Stomach (tissue), 9 donors: Measurements from ENCODE around the gene NXPH4. TPM values are rescaled to one million over a fixed set of nuclear protein-coding genes. Genes with fewer than 3 reads are reported as not detected.

Experiments used
- DNase-seq, 2 donors: peaks; one replicate each; pipeline versions ENCODE4 v3.0.0 to v3.0.0-alpha.2; 2013 to 2019
- H3K27ac ChIP-seq, 5 donors: fragments of 200-600 bp in 4 of 5; sonication (generic) in 4 of 5; one replicate each; pipeline ENCODE4 v1.5.1; 2013 to 2019; ENCODE audit warnings: mild to moderate bottlenecking in 1 of 5, moderate library complexity in 1 of 5
- H3K27me3 ChIP-seq, 3 donors: fragments of 200-600 bp; sonication (generic); one replicate each; pipeline ENCODE4 v1.5.1; 2017 to 2019; ENCODE audit warnings: mixed run types in 1 of 3
- H3K36me3 ChIP-seq, 4 donors: fragments of 200-600 bp; sonication (generic); 1 replicate in 3 of 4; 2 replicates in 1 of 4; pipeline ENCODE4 v1.5.1; 2016 to 2019
- H3K4me1 ChIP-seq, 4 donors: fragments of 200-600 bp; sonication (generic); one replicate each; pipeline ENCODE4 v1.5.1; 2016 to 2019
- H3K4me3 ChIP-seq, 4 donors: fragments of 200-600 bp; sonication (generic) in 3 of 4; one replicate each; pipeline ENCODE4 v1.5.1; 2016 to 2019; ENCODE audit warnings: mild to moderate bottlenecking in 1 of 4
- H3K9me3 ChIP-seq, 4 donors: fragments of 200-600 bp; sonication (generic); one replicate each; pipeline ENCODE4 v1.5.1; 2016 to 2019
- CTCF ChIP-seq, 7 experiments: fragments of 450-650 bp in 4 of 7; fragments of 200-600 bp in 3 of 7; sonication (generic) in 3 of 7; IDR thresholded peaks; one replicate each; pipeline ENCODE4 v1.5.1; 2016 to 2019; ENCODE audit warnings: antibody characterized with exemption in 7 of 7, control low read depth in 2 of 7, mild to moderate bottlenecking in 1 of 7
- EP300 ChIP-seq: sonication (generic); formaldehyde crosslinking; IDR thresholded peaks from one replicate; pipeline ENCODE4 v1.6.1; 2017; ENCODE audit warnings: antibody characterized with exemption
- POLR2A ChIP-seq, 4 donors: fragments of 450-650 bp; IDR thresholded peaks; one replicate each; pipeline ENCODE4 v1.6.1; 2016; ENCODE audit warnings: antibody characterized with exemption in 4 of 4, control low read depth in 2 of 4, mild to moderate bottlenecking in 1 of 4, moderate library complexity in 1 of 4
- POLR2AphosphoS5 ChIP-seq, 3 donors: sonication (generic); formaldehyde crosslinking; IDR thresholded peaks; one replicate each; pipeline ENCODE4 v1.6.1; 2016; ENCODE audit warnings: antibody characterized with exemption in 3 of 3
- whole genome bisulfite sequencing, 5 donors: extraction: QIAGEN DNeasy Blood & Tissue Kit in 3 of 5; methylation state at CpG; one replicate each; pipeline versions ENCODE4 v1.1.5 to v1.1.7; 2013 to 2018; 5-methylcytosine and 5-hydroxymethylcytosine counted together
- intact Hi-C: fragments of 100-400 bp; cut with DNase I; formaldehyde crosslinking; loops from one replicate; pipeline ENCODE4 v1.15.1; 2023; ENCODE audit warnings: low total_unique reads
- polyA plus RNA-seq, 3 donors: library from polyadenylated mRNA; stranded (reverse); fragments of 200-250 nt; gene quantifications; one replicate each; pipeline ENCODE4 v1.2.3, GENCODE V29; 2013
- total RNA-seq, 5 donors: library from RNA; depleted of rRNA; stranded (reverse); fragments of >200 nt; gene quantifications; one replicate each; pipeline versions ENCODE4 v1.1.0 to v1.2.3, GENCODE V29; 2014 to 2016
- donor health status: healthy with polysubstance abuse.
- donor health status: Bipolar disorder and iron deficiency.
- donor health status: healthy.

The NXPH4 gene
- total and polyA plus RNA-seq, 8 donors = 0.18 to 0.44 (median 0.30) TPM; not detected in 5

GRCh38 chr12:57225680-57226210 lies 9.2 kb downstream of the NXPH4 start:
- DNase-seq = no peak
- WGBS, 5 donors = 42 to 54% (median 45%) methylated on average over 17 to 18 of the region's 18 CpGs
- no peak for TF ChIP-seq POLR2A (IDR thresholded peaks at IDR 0.05)
- TF ChIP-seq CTCF (IDR thresholded peaks at IDR 0.05) = no peak
- TF ChIP-seq POLR2AphosphoS5 (IDR thresholded peaks at IDR 0.05) = no peak
- no peak for TF ChIP-seq EP300
- peaks cover 21 to 46% (median 40%) of the 10 kb centered on the region in 4 donors for H3K4me1 ChIP-seq
- H3K4me3 ChIP-seq = peak overlapping the region in 1 of 4 donors; percentile 39
- intact Hi-C loops = no loop called here
- H3K27ac ChIP-seq = no peak overlapping the region
- H3K27me3 ChIP-seq = peaks cover 37 to 67% (median 64%) of the 10 kb centered on the region in 3 donors
- H3K36me3 ChIP-seq = peaks cover 0 to under 1% (median 0%) of the 10 kb centered on the region in 4 donors
- H3K9me3 ChIP-seq = no peaks in the 10 kb centered on the region

- peaks cover 22 to 54% (median 46%) of the 10 kb centered on the region in 4 donors for H3K4me1 ChIP-seq
- H3K27ac ChIP-seq = no peak overlapping the region
- no peak for TF ChIP-seq EP300
- no peak for TF ChIP-seq CTCF (IDR thresholded peaks at IDR 0.05)
- TF ChIP-seq POLR2AphosphoS5 (IDR thresholded peaks at IDR 0.05) = no peak
- TF ChIP-seq POLR2A (IDR thresholded peaks at IDR 0.05) = no peak
- no peaks in the 10 kb centered on the region for H3K9me3 ChIP-seq
- intact Hi-C loops = no loop called here
- WGBS, 5 donors = 16 to 28% (median 20%) methylated on average over 23 to 35 of the region's 35 CpGs
- H3K4me3 ChIP-seq = peak overlapping the region in 1 of 4 donors; percentile 16
- H3K36me3 ChIP-seq = peaks cover 4 to 10% (median 6%) of the 10 kb centered on the region in 4 donors
- peaks cover 28 to 57% (median 54%) of the 10 kb centered on the region in 3 donors for H3K27me3 ChIP-seq
- DNase-seq = no peak
Observed at GRCh38 chr12:57226588-57227314, 10.2 kb downstream of the NXPH4 start.

GRCh38 chr12:57227315-57228115 lies 10.9 kb downstream of the NXPH4 start:
- H3K4me1 ChIP-seq = peaks cover 22 to 54% (median 48%) of the 10 kb centered on the region in 4 donors
- peaks cover 28 to 50% (median 47%) of the 10 kb centered on the region in 3 donors for H3K27me3 ChIP-seq
- no peak overlapping the region for H3K27ac ChIP-seq
- H3K9me3 ChIP-seq = no peaks in the 10 kb centered on the region
- no peak for DNase-seq
- H3K4me3 ChIP-seq = no peak overlapping the region
- intact Hi-C loops = no loop called here
- H3K36me3 ChIP-seq = peaks cover 12 to 18% (median 14%) of the 10 kb centered on the region in 4 donors
- TF ChIP-seq EP300 (no peak), CTCF (IDR thresholded peaks at IDR 0.05) (no peak), POLR2A (IDR thresholded peaks at IDR 0.05) (no peak), POLR2AphosphoS5 (IDR thresholded peaks at IDR 0.05) (no peak)
- WGBS, 5 donors = 44 to 59% (median 50%) methylated on average over 6 to 8 of the region's 8 CpGs

GRCh38 chr12:57229046-57229633 lies 12.5 kb downstream of the NXPH4 start:
- Histone ChIP-seq H3K4me1 (peaks cover 22 to 62% (median 49%) of the 10 kb centered on the region in 4 donors), H3K4me3 (peak overlapping the region; percentile 61 to 84 (median 70)), H3K36me3 (peaks cover 28 to 34% (median 30%) of the 10 kb centered on the region in 4 donors), H3K27ac (peak overlapping the region in 4 of 5 donors; percentile 81 to 88 (median 85)), H3K27me3 (peaks cover 25 to 33% (median 31%) of the 10 kb centered on the region in 3 donors), H3K9me3 (no peaks in the 10 kb centered on the region)
- intact Hi-C loops = no loop called here
- TF ChIP-seq CTCF (IDR thresholded peaks at IDR 0.05) (peak in 3 of 7 experiments; percentile 24 to 47 (median 25)), POLR2A (IDR thresholded peaks at IDR 0.05) (no peak), POLR2AphosphoS5 (IDR thresholded peaks at IDR 0.05) (no peak), EP300 (no peak)
- DNase-seq = peak in 1 of 2 donors; percentile 11
- WGBS, 5 donors = 7 to 18% (median 13%) methylated on average over 9 of the region's 9 CpGs
